GM10248 (cell line): ENCODE measurements around the gene TMEM18.

Experiments
- CTCF ChIA-PET: fragments of 300-600 bp; sonication (Branson Sonifier 250); formaldehyde crosslinking; extraction: SDS; loops from one replicate; lab custom pipeline; 2021; ENCODE audit warnings: antibody characterized with exemption; lab: Yijun Ruan, JAX
- POLR2A ChIA-PET: fragments of 350-650 bp; sonication (Branson Sonifier 250); formaldehyde crosslinking; extraction: SDS; loops from one replicate; lab custom pipeline; 2020; ENCODE audit warnings: antibody characterized with exemption; lab: Yijun Ruan, JAX
- DNase-seq: peaks from one replicate; pipeline ENCODE4 v3.0.0; 2012; ENCODE audit errors: extremely low spot score
- CTCF ChIP-seq: IDR thresholded peaks from 2 replicates; pipeline ENCODE4 v1.5.1; 2012; ENCODE audit warnings: mild to moderate bottlenecking, low read depth; ENCODE audit errors: extremely low read depth, missing control alignments, control extremely low read depth

The TMEM18 gene

DNA sequence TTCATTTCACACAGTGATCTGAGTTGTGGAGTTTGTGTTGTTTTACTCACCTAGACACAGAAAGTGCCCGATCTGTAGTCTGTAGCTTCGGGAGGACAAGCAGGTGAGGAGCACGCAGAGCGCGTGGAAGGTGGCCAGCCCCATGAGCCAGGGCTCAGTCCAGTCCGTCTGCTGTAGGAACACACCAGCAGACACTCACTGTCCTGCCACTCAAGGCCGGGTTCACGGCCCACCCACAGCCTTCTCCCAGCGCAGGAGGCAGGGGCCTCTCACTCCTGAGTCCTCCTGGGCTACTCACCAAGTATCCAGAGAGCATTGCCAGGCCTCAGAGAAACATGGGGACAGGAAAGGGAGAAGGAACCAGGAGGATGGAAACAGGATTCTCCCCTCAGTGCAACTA lies 1.7 kb downstream of the TMEM18 start:
- TF ChIP-seq CTCF = no peak
- ChIA-PET POLR2A (no interaction called here), CTCF (no interaction called here)
- DNase-seq = no peak

DNA sequence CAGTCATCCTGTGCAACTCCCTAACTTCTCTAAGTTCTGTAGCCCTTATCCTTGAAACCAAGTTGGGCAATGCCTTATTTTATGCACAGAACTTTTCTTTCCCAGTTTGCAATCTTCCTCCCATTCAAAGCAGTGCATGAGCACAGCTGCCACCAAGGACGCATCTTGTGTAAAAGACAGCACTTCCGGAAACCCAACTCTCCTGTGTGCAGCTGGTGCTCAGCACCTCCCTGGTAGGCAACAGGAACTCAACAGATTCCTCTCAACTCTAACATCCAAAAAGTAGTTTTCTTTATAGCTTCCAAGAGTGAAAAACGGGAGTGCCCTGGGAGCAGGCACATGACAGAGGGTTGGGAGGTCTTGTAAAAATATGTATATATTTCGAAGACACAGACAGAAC lies 2.2 kb downstream of the TMEM18 start:
- CTCF ChIA-PET = no interaction called here
- DNase-seq = no peak
- POLR2A ChIA-PET = no interaction called here
- no peak for TF ChIP-seq CTCF

- DNase-seq = no peak
- ChIA-PET CTCF (no interaction called here), POLR2A (no interaction called here)
- no peak for TF ChIP-seq CTCF
These were observed 2.8 kb downstream of the TMEM18 start for GRCh38 chr2:674321-674985.

DNA sequence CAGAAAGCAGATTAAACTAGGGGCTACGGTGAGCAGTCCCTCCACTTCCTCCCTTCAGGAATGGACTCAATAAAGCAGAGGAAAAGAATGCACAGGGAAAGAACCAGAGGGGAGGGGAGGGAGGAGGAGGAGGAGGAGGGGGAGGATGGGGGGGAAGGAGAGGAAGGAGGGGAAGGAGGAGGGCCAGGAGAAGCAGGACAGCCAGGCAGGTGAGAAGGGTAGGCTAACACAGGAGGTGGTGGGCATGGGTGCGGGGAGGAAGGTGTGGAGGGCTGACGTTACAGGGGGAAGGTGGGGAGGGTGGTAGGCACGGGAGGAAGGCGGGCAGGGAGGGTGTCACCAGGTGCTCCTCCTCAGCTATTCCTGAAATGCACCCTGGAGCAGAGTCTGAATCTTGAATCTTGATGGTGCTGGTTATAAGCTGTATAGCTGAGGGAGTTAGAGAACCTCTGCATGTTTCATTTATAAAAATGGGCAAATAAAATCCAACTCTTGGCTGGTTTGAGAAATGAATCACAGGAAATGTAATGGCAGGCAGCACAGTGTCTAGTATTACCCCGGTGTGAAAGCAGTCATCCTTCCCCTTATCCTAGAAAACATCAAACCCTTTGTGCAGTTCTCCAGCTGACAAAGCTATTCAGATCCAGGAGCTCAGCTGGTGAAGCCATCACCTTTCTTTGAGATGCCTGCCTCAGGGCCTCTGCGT lies 3.4 kb downstream of the TMEM18 start:
- CTCF ChIA-PET = interaction anchor here (1.1 kb wide), 1 partner anchor 37 kb away, joined by 3 read pairs; no protein-coding TSS in a partner anchor
- TF ChIP-seq CTCF = no peak
- POLR2A ChIA-PET = no interaction called here
- DNase-seq = no peak

DNA sequence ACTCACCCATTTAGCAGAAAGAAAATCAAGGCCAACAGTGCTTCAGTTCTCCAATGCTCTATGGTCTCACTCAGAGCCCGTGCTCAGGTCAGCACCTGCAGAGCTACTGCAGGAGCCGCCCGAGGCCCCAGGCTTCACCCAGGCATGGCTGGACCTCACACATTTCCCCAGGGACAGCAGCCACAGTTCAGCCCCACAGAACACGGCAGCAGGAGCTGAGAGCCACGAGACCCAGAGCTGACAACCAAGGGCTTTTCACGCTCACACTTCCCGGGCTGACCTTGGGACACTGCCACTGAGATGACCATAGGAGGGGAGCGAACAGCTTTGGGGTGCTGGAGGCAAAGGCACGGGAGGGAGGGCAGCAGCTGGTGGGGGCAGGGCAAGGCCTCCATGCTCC lies 4.2 kb downstream of the TMEM18 start:
- ChIA-PET CTCF (interaction anchor here (1.1 kb wide), 1 partner anchor 36 kb away, joined by 3 read pairs; no protein-coding TSS in a partner anchor), POLR2A (no interaction called here)
- no peak for TF ChIP-seq CTCF
- no peak for DNase-seq

- DNase-seq = no peak
- POLR2A ChIA-PET = no interaction called here
- TF ChIP-seq CTCF = no peak
- CTCF ChIA-PET = interaction anchor here (1.1 kb wide), 1 partner anchor 36 kb away, joined by 3 read pairs; no protein-coding TSS in a partner anchor
These were observed 4.7 kb downstream of the TMEM18 start for GRCh38 chr2:672606-672905.
